WTC11 (cell line): ENCODE data around the gene GALNT18.

ENCODE experiments used
- CREM ChIP-seq: sonication (generic); formaldehyde crosslinking; IDR thresholded peaks from 2 replicates; pipeline ENCODE4 v1.8.1; 2022; ENCODE audit warnings: mild to moderate bottlenecking, missing genetic modification reagents, moderate library complexity
- MAX ChIP-seq: sonication (generic); formaldehyde crosslinking; IDR thresholded peaks from 2 replicates; pipeline ENCODE4 v1.8.0; 2022; ENCODE audit warnings: mild to moderate bottlenecking, missing genetic modification reagents
- RELA ChIP-seq: sonication (generic); formaldehyde crosslinking; IDR thresholded peaks from 2 replicates; pipeline ENCODE4 v1.8.1; 2022; ENCODE audit warnings: missing genetic modification reagents, mild to moderate bottlenecking, borderline replicate concordance
- TF ChIP-seq, protein P1 (sequence below): fragments of 200-600 bp; IDR thresholded peaks from 2 replicates; pipeline ENCODE4 v1.8.0; 2022; ENCODE audit warnings: antibody characterized with exemption
- TF ChIP-seq, protein P2 (sequence below): sonication (generic); formaldehyde crosslinking; IDR thresholded peaks from 2 replicates; pipeline ENCODE4 v1.8.1; 2023; ENCODE audit warnings: mild to moderate bottlenecking, missing genetic modification reagents, moderate library complexity

DNA sequence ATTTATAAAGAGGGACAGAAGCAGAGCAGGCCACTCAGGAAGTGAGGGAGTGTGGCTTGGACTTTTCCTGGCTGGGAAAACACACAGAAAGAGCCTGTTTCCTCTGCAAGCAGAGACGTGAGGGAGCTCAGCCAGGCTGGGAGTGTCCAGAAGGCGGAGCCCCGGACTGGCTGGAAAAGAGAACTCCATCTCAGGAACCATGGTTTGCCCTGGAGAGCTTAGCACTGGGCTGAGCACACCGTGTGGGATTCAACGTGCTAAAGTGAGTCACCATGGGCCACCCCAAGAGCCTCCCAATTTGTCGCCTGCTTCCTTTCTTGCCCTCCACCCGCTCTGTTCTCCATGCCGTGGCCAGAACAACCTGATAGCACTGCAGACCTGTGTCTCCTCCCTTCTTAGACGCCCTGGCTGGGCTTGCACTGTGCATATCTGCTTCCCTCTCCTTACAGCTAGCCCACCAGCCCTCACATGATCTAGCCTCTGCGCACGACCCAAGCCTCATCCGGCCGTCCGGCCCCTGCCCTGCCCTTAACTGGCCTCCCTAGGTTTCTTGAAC lies 51.8 kb downstream of the GALNT18 start:
- TF ChIP-seq, protein P1, sequence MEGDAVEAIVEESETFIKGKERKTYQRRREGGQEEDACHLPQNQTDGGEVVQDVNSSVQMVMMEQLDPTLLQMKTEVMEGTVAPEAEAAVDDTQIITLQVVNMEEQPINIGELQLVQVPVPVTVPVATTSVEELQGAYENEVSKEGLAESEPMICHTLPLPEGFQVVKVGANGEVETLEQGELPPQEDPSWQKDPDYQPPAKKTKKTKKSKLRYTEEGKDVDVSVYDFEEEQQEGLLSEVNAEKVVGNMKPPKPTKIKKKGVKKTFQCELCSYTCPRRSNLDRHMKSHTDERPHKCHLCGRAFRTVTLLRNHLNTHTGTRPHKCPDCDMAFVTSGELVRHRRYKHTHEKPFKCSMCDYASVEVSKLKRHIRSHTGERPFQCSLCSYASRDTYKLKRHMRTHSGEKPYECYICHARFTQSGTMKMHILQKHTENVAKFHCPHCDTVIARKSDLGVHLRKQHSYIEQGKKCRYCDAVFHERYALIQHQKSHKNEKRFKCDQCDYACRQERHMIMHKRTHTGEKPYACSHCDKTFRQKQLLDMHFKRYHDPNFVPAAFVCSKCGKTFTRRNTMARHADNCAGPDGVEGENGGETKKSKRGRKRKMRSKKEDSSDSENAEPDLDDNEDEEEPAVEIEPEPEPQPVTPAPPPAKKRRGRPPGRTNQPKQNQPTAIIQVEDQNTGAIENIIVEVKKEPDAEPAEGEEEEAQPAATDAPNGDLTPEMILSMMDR: no peak
- TF ChIP-seq RELA (CRISPR knock-in tag) (no peak), MAX (CRISPR knock-in tag) (no peak), CREM (no peak)
- TF ChIP-seq, protein P2, sequence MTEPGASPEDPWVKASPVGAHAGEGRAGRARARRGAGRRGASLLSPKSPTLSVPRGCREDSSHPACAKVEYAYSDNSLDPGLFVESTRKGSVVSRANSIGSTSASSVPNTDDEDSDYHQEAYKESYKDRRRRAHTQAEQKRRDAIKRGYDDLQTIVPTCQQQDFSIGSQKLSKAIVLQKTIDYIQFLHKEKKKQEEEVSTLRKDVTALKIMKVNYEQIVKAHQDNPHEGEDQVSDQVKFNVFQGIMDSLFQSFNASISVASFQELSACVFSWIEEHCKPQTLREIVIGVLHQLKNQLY (CRISPR knock-in tag): no peak
